ENCODE measurements around the gene SLC24A3.

DNA sequence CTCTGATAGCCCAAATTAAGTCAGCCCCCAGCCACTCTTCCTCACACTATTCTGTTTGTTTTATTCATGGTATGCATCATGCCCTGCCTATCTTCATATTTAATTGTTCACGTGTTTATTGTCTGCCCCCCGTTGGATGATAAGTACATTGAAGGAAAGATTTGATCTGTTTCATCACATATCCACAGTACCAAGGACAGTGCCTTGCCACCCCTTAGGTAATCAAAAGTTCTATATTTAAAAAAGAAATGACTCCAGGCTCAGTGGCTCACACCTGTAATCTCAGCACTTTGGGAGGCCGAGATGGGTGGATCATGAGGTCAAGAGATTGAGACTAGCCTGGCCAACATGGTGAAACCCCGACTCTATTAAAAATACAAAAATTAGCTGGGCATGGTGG lies 535.5 kb downstream of the SLC24A3 start:
- TF ChIP-seq, protein P1, sequence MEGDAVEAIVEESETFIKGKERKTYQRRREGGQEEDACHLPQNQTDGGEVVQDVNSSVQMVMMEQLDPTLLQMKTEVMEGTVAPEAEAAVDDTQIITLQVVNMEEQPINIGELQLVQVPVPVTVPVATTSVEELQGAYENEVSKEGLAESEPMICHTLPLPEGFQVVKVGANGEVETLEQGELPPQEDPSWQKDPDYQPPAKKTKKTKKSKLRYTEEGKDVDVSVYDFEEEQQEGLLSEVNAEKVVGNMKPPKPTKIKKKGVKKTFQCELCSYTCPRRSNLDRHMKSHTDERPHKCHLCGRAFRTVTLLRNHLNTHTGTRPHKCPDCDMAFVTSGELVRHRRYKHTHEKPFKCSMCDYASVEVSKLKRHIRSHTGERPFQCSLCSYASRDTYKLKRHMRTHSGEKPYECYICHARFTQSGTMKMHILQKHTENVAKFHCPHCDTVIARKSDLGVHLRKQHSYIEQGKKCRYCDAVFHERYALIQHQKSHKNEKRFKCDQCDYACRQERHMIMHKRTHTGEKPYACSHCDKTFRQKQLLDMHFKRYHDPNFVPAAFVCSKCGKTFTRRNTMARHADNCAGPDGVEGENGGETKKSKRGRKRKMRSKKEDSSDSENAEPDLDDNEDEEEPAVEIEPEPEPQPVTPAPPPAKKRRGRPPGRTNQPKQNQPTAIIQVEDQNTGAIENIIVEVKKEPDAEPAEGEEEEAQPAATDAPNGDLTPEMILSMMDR (IDR thresholded peaks at IDR 0.05): no peak
- no peak for TF ChIP-seq POLR2A (IDR thresholded peaks at IDR 0.05)
